Immature natural killer cell (primary cell): ENCODE data around the gene MAU2. TPM values are rescaled to one million over a fixed set of nuclear protein-coding genes. Genes with fewer than 3 reads are reported as not detected.
"Not testable (repeated sequence)": the region's sequence is repeated elsewhere in the genome, so short reads cannot be mapped to it uniquely, and the experiment has no call there.

Experiments used
- DNase-seq, 3 donors: peaks; one replicate each; pipeline ENCODE4 v3.0.0; 2022; ENCODE audit warnings: mixed read lengths in 1 of 3
- H3K27ac Mint-ChIP-seq, 6 donors: one replicate each; pipeline ENCODE4 v1.8.0; 2020; ENCODE audit warnings: mixed read lengths in 6 of 6, mild to moderate bottlenecking in 5 of 6, inconsistent platforms in 4 of 6, moderate library complexity in 3 of 6
- H3K27me3 Mint-ChIP-seq, 3 donors: one replicate each; pipeline ENCODE4 v1.8.0; 2020 to 2021; ENCODE audit warnings: low read depth in 3 of 3, mild to moderate bottlenecking in 3 of 3, mixed read lengths in 3 of 3, moderate library complexity in 3 of 3, inconsistent platforms in 1 of 3
- H3K36me3 Mint-ChIP-seq, 3 donors: one replicate each; pipeline ENCODE4 v1.8.0; 2020; ENCODE audit warnings: mixed read lengths in 3 of 3, inconsistent platforms in 2 of 3, mild to moderate bottlenecking in 2 of 3
- H3K4me1 Mint-ChIP-seq, 2 donors: one replicate each; pipeline ENCODE4 v1.8.0; 2020; ENCODE audit warnings: inconsistent platforms in 2 of 2, mild to moderate bottlenecking in 2 of 2, mixed read lengths in 2 of 2, moderate library complexity in 1 of 2
- H3K4me3 Mint-ChIP-seq, 5 donors: one replicate each; pipeline ENCODE4 v1.8.0; 2020; ENCODE audit warnings: mild to moderate bottlenecking in 5 of 5, mixed read lengths in 5 of 5, inconsistent platforms in 3 of 5, moderate library complexity in 3 of 5
- H3K9me3 Mint-ChIP-seq, 6 donors: one replicate each; pipeline ENCODE4 v1.8.0; 2020; ENCODE audit warnings: mild to moderate bottlenecking in 6 of 6, mixed read lengths in 6 of 6, inconsistent platforms in 4 of 6, moderate library complexity in 3 of 6
- polyA plus RNA-seq, 3 donors: library from polyadenylated mRNA; unstranded; fragments of 300-500 nt; fragmentation: Illumina TruSeq; gene quantifications; one replicate each; pipeline ENCODE4 v1.2.3, GENCODE V29; 2021

Gene MAU2
- polyA plus RNA-seq, 3 donors from 2014 or later: 8.5 to 25.5 (median 21.0) TPM

DNA sequence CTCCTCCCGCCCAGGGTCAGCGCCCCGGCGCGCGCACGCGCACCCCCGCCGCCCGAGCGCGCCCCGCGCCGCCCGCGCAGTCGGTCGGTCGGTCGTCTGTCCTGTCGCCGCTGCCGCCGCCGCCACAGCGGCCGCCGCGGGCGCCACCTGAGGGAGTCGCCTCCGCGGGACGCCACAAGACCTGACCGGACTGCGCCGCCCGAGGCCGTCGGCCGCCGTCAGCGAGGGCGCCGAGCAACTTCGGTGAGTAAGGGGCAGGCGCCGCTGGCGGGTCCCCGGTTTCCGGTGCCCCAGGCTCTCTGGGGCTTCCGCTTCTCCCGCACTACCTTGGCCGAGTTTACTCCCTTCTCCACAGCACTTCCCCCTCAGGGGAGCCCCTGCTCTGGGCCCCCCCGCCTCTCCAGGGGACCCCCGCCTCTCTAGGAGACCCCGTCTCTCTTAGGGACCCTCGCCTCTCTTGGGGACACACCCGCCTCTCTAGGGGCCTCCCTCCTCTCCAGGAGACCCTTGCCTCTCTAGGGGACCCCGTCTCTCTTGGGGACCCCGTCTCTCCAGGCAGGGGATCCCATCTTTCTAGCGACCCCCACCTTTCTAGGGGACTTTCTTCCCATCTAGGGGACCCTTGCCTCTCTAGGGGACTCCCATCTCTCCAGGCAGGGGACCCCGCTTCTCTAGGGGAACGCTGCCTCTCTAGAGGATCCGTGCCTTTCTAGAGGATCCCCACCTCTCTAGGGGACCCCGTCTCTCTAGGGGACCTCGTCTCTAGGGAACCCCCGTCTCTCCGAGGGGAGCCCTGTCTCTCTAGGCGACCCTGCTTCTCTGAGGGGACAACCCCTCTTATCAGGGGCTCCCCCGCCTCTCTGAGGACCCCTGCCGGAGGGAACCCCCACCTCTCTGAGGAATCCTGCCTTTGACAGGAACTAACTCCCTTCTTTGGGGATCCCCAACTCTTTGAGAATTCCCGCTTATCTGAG lies 65.6 kb downstream of the MAU2 start:
- peak overlapping the region; percentile 84 to 97 (median 94) for H3K27ac Mint-ChIP-seq
- peak overlapping the region; percentile 95 to 97 (median 95) for H3K4me3 Mint-ChIP-seq
- H3K36me3 Mint-ChIP-seq: no peaks in the 10 kb centered on the region
- peaks cover 46 to 52% of the 10 kb centered on the region in 2 donors for H3K4me1 Mint-ChIP-seq
- DNase-seq: peak in 1 of 3 donors; percentile 18
- peaks cover 2 to 11% (median 5%) of the 10 kb centered on the region in 3 donors for H3K27me3 Mint-ChIP-seq
- H3K9me3 Mint-ChIP-seq: no peaks in the 10 kb centered on the region

DNA sequence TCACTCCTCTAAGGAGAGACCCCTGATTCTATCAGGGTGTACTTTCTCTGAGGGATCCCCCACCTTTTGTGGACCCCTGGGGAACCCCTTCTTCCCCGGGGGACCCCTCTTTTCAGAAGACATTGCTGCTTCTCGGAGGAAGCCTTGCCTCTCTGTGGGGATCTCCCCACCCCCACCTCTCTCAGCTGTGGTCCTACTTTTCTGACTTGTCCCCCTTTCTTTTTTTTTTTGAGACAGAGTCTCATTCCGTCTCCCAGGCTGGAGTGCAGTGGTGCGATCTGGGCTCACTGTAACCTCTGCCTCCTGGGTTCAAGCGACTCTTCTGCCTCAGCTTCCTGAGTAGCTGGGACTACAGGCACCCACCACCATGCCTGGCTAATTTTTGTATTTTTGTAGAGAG lies 66.5 kb downstream of the MAU2 start:
- DNase-seq: no peak
- no peaks in the 10 kb centered on the region for H3K9me3 Mint-ChIP-seq
- H3K36me3 Mint-ChIP-seq: no peaks in the 10 kb centered on the region
- peak overlapping the region; percentile 95 to 97 (median 95) for H3K4me3 Mint-ChIP-seq
- peak overlapping the region; percentile 84 to 97 (median 94) for H3K27ac Mint-ChIP-seq
- peaks cover 2 to 11% (median 5%) of the 10 kb centered on the region in 3 donors for H3K27me3 Mint-ChIP-seq
- peaks cover 54 to 61% of the 10 kb centered on the region in 2 donors for H3K4me1 Mint-ChIP-seq

DNA sequence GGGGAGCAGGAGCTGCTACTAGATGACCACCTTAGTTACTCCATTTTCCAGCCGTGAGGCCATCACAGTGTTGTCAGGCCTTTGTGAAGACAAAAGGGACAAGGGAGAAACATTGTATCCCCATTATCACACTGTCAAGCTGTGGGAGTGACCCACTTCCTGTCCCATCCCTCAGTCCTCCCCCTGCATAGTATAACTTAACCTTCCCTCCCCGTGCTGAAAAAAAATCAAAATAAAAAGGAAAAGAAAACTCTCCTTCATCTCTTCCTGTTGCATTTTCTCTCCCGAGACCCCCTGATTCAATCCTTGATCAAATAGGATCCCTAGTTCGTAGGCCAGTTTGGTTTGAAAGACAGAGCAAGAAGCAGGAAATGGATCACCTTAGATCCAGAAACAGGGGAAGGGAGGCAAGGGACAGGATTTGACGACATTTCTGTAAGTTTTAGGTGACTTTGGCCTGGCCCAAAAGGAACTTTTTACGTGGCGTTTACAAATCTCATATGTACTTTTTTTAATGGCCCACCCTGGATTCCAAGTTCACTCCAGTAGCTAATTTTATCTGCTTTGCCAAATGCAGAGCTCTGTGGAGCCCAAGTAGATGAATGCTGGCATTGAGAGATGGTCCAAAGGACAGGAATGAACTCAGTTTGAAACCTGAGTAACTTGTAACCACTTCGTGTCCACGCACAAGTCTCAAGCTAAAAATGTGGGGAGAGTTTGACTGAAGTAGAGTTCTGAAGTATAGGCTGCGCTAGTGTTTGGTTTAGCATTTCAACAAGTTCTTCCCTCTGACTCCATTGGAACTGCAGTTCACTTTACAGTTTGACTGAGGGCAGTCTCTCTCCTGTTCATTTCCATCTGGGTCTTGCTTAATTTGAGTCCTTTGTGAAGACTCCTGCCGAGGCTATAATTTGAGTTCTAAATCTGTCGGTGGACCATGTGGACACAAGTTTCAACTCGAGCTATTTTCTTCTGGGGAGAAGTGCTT lies 68.2 kb downstream of the MAU2 start:
- Mint-ChIP-seq H3K27ac (peak overlapping the region; percentile 84 to 96 (median 89)), H3K9me3 (no peaks in the 10 kb centered on the region), H3K36me3 (no peaks in the 10 kb centered on the region), H3K4me3 (peak overlapping the region; percentile 95 to 97 (median 95)), H3K27me3 (peaks cover 2 to 11% (median 5%) of the 10 kb centered on the region in 3 donors), H3K4me1 (peaks cover 62 to 66% of the 10 kb centered on the region in 2 donors)
- DNase-seq: no peak

DNA sequence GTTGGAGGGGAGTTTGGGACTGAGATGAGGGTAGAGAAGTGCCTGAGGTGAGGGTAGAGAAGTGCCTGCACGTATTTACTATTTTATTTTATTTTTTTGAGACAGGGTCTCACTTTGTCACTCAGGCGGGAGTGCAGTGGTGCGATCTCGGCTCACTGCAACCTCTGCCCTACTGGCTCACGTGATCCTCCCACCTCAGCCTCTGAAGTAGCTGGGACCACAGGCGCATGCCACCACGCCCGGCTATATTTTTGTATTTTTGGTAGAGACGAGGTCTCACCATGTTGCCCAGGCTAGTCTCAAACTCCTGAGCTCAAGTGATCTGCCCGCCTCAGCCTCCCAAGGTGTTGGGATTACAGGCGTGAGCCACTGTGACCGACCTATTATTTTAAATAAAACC lies 69.1 kb downstream of the MAU2 start:
- Mint-ChIP-seq H3K27ac (peak overlapping the region; percentile 84 to 96 (median 89)), H3K4me1 (peaks cover 70 to 74% of the 10 kb centered on the region in 2 donors), H3K27me3 (peaks cover 2 to 11% (median 5%) of the 10 kb centered on the region in 3 donors), H3K4me3 (peak overlapping the region in 4 of 5 donors; percentile 54 to 95 (median 95))
- not testable (repeated sequence) for H3K36me3 Mint-ChIP-seq, H3K9me3 Mint-ChIP-seq, DNase-seq

DNA sequence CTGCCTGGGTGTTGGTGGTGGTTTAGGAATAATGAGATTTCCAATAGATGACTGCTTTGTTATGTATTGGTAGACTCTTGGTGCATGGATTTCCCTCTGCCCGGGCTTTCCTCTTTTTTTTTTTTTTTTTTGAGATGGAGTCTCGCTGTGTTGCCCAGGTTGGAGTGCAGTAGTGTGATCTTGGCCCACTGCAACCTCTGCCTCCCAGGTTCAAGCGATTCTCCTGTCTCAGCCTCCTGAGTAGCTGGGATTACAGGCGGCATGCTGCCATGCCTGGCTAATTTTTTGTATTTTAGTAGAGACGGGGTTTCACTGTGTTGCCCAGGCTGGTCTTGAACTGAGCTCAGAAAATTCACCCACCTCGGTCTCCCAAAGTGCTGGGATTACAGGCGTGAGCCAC lies 73.7 kb downstream of the MAU2 start:
- Mint-ChIP-seq H3K4me3 (peak overlapping the region in 3 of 5 donors; percentile 55 to 70 (median 69)), H3K27ac (peak overlapping the region in 5 of 6 donors; percentile 78 to 91 (median 84))

DNA sequence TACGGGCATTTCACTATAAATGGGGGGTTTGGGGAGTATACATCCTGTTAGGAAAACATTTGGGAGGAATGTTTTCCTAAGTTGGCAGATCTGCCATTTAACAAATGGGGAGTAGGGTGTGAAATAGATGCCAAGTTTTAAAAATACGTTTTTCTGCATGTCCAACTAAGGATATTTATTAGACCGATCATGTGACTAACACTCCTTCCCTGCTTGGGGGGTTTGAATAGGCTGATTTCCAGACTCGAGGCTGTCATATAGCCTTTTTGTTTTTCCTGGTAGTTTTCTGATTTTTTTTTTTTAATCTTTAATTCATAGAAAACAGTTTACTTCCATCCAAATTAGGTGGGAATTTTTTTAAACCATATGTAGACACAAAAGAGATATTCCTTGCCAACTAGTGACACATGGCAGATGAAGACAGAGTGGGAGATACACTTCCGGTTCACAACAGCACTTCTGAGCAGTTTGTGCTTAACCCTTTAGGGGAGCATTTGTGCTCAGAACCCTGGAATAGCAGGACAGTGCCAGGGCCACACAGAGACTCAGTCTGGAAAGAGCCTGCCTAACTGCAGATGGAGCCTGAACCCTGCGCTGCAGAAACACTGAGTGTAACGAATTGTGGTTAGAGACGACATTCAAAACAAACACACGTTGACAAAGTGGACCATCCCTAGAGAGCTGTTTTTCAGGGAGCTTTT lies 79.3 kb downstream of the MAU2 start:
- DNase-seq: no peak
- peaks cover 52 to 68% of the 10 kb centered on the region in 2 donors for H3K4me1 Mint-ChIP-seq
- no peaks in the 10 kb centered on the region for H3K9me3 Mint-ChIP-seq
- H3K27ac Mint-ChIP-seq: peak overlapping the region; percentile 35 to 78 (median 50)
- peaks cover 0 to 10% (median 0%) of the 10 kb centered on the region in 3 donors for H3K27me3 Mint-ChIP-seq
- H3K4me3 Mint-ChIP-seq: no peak overlapping the region
- no peaks in the 10 kb centered on the region for H3K36me3 Mint-ChIP-seq

More for the DNA sequence above, 73.7 kb downstream of the MAU2 start:
- H3K4me1 Mint-ChIP-seq: peaks cover 59 to 72% of the 10 kb centered on the region in 2 donors
- H3K27me3 Mint-ChIP-seq, DNase-seq, H3K9me3 Mint-ChIP-seq, H3K36me3 Mint-ChIP-seq: not testable (repeated sequence)

DNA sequence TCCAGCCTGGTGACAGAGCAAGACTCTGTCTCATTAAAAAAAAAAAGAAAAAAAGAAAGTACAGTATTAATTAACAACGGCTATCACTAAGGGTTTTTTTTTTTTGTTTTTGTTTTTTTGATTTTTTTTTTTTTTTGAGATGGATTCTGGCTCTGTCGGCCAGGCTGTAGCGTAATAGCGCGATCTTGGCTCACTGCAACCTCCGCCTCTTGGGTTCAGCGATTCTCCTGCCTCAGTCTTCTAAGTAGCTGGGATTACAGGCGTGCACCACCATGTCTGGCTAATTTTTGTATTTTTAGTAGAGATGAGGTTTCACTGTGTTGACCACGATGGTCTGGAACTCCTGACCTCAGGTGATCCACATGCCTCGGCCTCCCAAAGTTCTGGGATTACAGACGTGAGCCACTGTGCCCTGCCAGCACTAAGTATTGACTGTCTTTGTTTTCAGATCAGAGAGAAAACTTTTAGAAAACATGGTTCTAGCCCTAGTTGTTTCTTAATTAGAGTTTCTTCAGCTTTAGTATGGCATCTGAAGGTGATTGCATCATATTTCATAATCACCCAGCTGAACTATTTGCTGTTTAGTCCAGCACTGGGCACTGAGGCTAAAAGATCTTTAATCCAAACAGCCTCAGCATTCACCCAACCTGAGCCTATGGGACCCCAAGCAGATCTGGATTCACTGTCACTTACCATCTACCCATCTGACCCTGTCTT lies 82.2 kb downstream of the MAU2 start:
- Mint-ChIP-seq H3K9me3 (no peaks in the 10 kb centered on the region), H3K4me1 (peaks cover 52 to 60% of the 10 kb centered on the region in 2 donors), H3K27ac (peak overlapping the region; percentile 82 to 97 (median 92)), H3K27me3 (peaks cover 6 to 19% (median 7%) of the 10 kb centered on the region in 3 donors), H3K4me3 (peak overlapping the region in 4 of 5 donors; percentile 8 to 90 (median 76)), H3K36me3 (no peaks in the 10 kb centered on the region)
- no peak for DNase-seq

DNA sequence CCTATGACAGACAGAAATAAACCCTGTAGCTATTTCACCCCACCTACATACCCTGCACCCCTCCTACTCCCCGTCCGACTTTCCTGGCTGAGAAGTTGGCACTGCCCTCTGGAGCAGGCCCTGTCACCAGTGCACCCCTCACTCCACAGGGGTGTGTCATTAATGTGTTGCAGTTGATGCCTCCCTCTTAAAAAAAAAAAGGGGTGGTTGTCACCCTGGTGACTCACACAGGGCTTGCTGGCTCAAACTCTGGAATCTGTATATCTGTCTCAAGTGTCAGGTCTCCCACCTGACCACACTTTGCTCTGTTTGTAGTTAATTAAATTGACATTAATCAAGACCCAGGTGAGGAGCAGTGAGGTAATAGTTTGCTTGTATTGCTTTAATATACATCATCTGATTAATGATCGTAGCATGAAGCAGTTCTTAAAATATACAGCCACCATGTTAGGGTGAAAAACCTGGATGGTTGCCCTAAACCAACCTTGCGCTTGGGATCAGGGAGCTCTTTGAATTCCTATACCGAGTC lies 82.8 kb downstream of the MAU2 start:
- Mint-ChIP-seq H3K27ac (peak overlapping the region; percentile 82 to 97 (median 92)), H3K4me1 (peaks cover 58 to 66% of the 10 kb centered on the region in 2 donors), H3K9me3 (no peaks in the 10 kb centered on the region), H3K27me3 (peaks cover 6 to 19% (median 7%) of the 10 kb centered on the region in 3 donors), H3K4me3 (peak overlapping the region; percentile 53 to 90 (median 65)), H3K36me3 (no peaks in the 10 kb centered on the region)
- DNase-seq: peak in 2 of 3 donors; percentile 26 to 35

DNA sequence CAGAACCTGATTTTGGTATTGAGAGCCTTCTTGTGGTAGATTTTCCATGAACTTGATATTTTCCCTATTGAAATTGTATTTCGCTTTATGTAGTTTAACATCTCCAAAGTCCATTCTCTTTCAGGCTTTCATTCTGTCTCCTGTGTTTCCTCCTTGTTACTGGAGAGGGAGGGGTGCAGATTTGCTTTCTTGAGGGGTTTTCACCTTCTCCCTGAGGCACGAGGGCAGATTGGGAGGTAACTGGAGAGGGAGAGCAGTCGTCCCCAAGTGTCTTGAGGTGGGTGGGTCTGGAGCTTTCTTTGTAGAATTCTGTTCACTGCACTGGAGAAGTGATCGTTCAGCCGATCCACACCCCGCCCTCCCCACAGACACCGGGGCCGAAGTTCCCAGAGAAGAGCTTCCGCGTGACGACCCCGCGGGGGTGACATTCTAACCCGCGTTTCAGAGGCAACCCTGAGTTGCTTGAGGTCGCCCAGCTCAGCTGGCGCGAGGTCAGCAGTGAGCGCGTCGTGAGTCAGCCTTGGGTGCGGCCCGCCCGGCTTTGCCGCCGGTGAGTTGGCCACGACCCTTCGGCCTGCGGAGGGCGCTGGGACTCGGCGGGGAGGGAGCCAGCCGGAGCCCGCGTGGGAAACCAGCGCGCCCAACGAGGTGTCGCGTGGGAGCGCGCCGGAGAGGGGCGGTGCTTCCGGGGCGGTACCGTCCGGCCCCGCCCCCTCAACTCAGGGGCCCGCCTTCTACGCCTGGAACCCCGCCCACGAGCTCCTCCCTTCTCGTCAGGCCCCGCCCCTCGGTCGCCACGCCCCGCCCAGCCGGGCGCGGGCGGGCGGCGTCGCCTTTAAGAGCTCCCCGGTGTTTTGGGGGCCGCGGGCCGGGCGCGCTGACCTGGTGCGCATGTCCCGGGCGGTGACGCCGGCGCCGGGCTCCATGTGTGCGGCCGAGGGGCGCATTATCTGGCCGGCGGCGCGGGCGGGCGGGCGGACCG lies 84.5 kb downstream of the MAU2 start, which contains the start of gene GATAD2A:
Gene GATAD2A, plus strand, starts transcription at position 797 of the 982 bp plus-strand sequence. CDS start 59,671 bp downstream, outside the sequence.
- DNase-seq: peak; percentile 95 to 96 (median 96)
- peak within 1 kb of the TSS; percentile 92 to 99 (median 97) for H3K4me3 Mint-ChIP-seq
- H3K9me3 Mint-ChIP-seq: no peaks in the 10 kb centered on the region
- peaks cover 67 to 73% of the 10 kb centered on the region in 2 donors for H3K4me1 Mint-ChIP-seq
- peak within 1 kb of the TSS; percentile 93 to 99 (median 96) for H3K27ac Mint-ChIP-seq
- H3K36me3 Mint-ChIP-seq: no peaks in the 10 kb centered on the region
- H3K27me3 Mint-ChIP-seq: peaks cover 6 to 25% (median 8%) of the 10 kb centered on the region in 3 donors

DNA sequence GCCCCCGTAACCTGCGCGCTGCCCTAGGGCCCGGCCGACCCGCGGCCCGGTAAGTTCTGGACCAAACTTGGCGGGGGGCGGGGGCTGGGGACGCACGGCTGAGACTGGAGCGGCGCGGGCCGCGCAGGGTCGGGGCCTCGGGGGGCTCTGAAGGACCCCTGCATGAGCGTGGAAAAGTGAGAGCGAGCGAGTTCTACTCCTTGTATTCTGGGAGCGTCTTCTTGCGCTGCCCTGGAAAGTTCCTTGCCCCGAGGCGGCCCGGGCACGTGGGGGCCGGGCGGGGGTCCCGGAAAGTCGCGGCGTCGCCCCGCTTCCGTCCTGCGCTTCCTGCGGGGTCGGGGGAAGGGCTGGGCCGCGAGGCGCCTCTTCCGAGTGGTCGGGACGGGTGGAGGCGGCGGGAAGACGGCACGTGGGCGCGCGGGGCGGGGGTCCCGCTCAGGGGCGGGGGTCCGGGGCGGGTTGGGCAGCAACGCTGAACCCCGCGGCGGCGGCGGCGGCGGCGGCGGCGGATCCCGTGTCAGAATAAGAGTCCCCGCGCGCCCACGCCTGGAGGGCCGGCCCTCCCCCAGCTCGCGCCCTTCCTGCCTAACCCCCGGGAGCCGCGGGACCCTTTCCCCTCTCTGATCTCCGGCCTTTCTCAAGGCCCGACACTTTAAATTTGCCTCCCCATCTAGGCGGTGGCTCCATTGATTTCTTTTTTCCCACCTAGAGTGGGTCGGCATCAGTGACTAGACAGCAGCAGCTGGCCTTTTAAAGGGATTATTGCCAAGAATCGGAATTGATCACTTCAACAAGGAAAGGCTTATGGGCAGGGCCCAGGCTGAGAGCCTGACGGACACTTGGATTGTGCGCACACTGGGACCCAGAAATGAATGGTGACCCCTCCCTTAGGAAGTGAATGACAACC lies 85.6 kb downstream of the MAU2 start:
- H3K27me3 Mint-ChIP-seq: peaks cover 8 to 27% (median 11%) of the 10 kb centered on the region in 3 donors
- H3K4me3 Mint-ChIP-seq: peak overlapping the region; percentile 92 to 99 (median 97)
- peaks cover 74 to 79% of the 10 kb centered on the region in 2 donors for H3K4me1 Mint-ChIP-seq
- no peaks in the 10 kb centered on the region for H3K9me3 Mint-ChIP-seq
- no peaks in the 10 kb centered on the region for H3K36me3 Mint-ChIP-seq
- peak; percentile 43 to 57 (median 55) for DNase-seq
- H3K27ac Mint-ChIP-seq: peak overlapping the region; percentile 93 to 99 (median 96)
